ENCODE measurements around the gene GTF2H1. TPM values are rescaled to one million over a fixed set of nuclear protein-coding genes. Genes with fewer than 3 reads are reported as not detected.

The GTF2H1 gene
- total RNA-seq, 1 donor from 2014 or later, result 30.8 TPM

DNA sequence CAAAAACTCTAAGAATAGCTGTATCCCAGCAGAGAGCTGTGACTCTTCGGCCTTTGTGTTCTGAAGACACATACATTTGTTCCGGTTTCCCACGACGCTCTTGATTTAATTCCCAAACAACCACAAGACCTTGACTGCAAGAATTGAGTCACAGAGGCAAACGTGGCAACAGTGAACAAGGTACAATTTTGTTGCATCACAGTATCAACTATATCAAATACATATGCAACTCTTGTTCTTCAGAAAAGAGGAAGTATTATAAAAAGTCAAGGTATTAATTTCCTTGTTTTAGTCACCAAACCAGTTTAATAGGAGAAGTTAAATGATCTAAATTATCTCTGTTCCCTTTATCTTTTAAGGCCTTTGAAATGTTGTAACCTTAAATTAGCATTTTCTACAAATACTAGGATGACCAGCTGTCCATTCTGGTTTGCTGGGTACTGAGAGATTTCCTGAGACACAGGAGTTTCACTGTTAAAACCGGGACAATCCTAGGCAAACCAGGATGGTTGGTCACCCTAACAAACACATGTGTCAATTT lies 11.5 kb upstream of the GTF2H1 start:
- no peak overlapping the region for H3K4me3 ChIP-seq (ENCODE audit: low read depth, low read length)
- TF ChIP-seq CTCF (conservative IDR thresholded peaks at IDR 0.05; ENCODE audit: low read depth, low read length), result no peak
- DNase-seq (ENCODE audit: low read depth), result no peak

DNA sequence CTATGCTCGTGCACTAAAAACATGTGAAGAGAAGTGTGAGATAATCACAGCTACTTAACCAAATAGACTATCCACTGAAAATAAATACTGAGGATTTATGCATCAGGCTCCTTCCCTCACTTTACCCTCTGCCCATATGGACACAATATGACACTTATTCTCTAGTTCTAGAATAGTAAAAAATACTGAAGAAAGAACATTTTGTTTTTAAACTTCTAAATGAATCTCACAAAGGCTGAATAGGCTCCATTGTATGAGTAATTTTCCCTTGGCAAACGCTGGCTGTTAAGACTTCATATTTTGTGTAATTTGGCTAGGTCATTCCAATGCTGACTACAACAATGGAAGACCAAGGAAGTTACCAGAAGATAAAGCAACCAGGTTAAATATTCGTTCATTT lies 10.4 kb upstream of the GTF2H1 start:
- TF ChIP-seq CTCF (conservative IDR thresholded peaks at IDR 0.05; ENCODE audit: low read depth, low read length), result no peak
- no peak for DNase-seq (ENCODE audit: low read depth)
- no peak overlapping the region for H3K4me3 ChIP-seq (ENCODE audit: low read depth, low read length)

- TF ChIP-seq CTCF (conservative IDR thresholded peaks at IDR 0.05; ENCODE audit: low read depth, low read length), result no peak
- DNase-seq (ENCODE audit: low read depth), result no peak
- no peak overlapping the region for H3K4me3 ChIP-seq (ENCODE audit: low read depth, low read length)
Measured at GRCh38 chr11:18312663-18313420, 9.5 kb upstream of the GTF2H1 start.

DNA sequence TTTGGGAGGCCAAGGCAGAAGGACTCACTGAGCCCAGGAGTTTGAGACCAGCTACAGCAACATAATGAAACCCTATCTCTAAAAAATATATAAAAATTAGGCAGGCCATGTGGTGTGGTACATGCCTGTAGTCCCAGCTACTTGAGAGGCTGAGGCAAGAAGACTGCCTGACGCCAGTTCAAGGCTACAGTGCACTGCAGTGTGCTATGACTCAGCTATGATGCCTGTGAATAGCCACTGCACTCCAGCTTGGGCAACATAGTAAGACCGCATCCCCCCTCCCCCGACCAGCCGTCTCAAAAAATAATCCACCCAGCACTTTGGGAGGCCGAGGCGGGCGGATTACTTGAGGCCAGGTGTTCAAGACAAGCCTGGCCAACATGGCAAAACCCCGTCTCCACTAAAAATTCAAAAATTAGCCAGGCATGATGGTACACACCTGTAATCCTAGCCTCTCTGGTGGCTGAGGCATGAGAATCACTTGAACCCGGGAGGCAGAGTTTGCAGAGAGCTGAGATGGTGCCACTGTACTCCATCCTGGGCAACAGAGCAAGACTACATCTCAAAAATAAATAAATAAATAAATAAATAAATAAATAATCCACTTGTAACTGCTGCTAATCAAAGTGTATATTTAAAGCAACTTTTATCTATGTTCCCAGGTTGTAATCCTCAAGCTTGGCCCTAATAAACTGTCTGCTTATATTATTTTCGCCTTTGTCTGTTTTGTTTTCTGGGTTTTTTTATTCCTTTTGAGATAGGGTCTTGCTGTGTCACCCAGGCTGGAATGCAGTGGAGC lies 8.2 kb upstream of the GTF2H1 start:
- no peak overlapping the region for H3K4me3 ChIP-seq (ENCODE audit: low read depth, low read length)
- no peak for TF ChIP-seq CTCF (conservative IDR thresholded peaks at IDR 0.05; ENCODE audit: low read depth, low read length)
- DNase-seq (ENCODE audit: low read depth), result no peak

- DNase-seq (ENCODE audit: low read depth), result no peak
Measured at GRCh38 chr11:18314784-18315523, 7.4 kb upstream of the GTF2H1 start.

More at GRCh38 chr11:18314784-18315523, 7.4 kb upstream of the GTF2H1 start:
- H3K4me3 ChIP-seq (ENCODE audit: low read depth, low read length), result no peak overlapping the region
- TF ChIP-seq CTCF (conservative IDR thresholded peaks at IDR 0.05; ENCODE audit: low read depth, low read length), result no peak
